Daoy (cell line): ENCODE measurements around the gene TRAPPC8. TPM values are rescaled to one million over a fixed set of nuclear protein-coding genes. Genes with fewer than 3 reads are reported as not detected.
A peak's percentile ranks its signal among the peaks of the same experiment; 100 is the strongest.
"Not testable (repeated sequence)": the region's sequence is repeated elsewhere in the genome, so short reads cannot be mapped to it uniquely, and the experiment has no call there.

Experiments used
- DNase-seq: peaks from one replicate; pipeline ENCODE4 v3.0.0-alpha.2; 2015; ENCODE audit warnings: low read depth
- total RNA-seq: library from RNA; depleted of rRNA; stranded (reverse); fragments of >200 nt; shearing (Covaris generic); gene quantifications from 2 replicates; pipeline ENCODE4 v1.2.3, GENCODE V29; 2014; rRNA removed

The TRAPPC8 gene, protein sequence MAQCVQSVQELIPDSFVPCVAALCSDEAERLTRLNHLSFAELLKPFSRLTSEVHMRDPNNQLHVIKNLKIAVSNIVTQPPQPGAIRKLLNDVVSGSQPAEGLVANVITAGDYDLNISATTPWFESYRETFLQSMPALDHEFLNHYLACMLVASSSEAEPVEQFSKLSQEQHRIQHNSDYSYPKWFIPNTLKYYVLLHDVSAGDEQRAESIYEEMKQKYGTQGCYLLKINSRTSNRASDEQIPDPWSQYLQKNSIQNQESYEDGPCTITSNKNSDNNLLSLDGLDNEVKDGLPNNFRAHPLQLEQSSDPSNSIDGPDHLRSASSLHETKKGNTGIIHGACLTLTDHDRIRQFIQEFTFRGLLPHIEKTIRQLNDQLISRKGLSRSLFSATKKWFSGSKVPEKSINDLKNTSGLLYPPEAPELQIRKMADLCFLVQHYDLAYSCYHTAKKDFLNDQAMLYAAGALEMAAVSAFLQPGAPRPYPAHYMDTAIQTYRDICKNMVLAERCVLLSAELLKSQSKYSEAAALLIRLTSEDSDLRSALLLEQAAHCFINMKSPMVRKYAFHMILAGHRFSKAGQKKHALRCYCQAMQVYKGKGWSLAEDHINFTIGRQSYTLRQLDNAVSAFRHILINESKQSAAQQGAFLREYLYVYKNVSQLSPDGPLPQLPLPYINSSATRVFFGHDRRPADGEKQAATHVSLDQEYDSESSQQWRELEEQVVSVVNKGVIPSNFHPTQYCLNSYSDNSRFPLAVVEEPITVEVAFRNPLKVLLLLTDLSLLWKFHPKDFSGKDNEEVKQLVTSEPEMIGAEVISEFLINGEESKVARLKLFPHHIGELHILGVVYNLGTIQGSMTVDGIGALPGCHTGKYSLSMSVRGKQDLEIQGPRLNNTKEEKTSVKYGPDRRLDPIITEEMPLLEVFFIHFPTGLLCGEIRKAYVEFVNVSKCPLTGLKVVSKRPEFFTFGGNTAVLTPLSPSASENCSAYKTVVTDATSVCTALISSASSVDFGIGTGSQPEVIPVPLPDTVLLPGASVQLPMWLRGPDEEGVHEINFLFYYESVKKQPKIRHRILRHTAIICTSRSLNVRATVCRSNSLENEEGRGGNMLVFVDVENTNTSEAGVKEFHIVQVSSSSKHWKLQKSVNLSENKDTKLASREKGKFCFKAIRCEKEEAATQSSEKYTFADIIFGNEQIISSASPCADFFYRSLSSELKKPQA (N-terminal part only)
- total RNA-seq = 19.3 and 23.2 TPM in 2 replicates

DNA sequence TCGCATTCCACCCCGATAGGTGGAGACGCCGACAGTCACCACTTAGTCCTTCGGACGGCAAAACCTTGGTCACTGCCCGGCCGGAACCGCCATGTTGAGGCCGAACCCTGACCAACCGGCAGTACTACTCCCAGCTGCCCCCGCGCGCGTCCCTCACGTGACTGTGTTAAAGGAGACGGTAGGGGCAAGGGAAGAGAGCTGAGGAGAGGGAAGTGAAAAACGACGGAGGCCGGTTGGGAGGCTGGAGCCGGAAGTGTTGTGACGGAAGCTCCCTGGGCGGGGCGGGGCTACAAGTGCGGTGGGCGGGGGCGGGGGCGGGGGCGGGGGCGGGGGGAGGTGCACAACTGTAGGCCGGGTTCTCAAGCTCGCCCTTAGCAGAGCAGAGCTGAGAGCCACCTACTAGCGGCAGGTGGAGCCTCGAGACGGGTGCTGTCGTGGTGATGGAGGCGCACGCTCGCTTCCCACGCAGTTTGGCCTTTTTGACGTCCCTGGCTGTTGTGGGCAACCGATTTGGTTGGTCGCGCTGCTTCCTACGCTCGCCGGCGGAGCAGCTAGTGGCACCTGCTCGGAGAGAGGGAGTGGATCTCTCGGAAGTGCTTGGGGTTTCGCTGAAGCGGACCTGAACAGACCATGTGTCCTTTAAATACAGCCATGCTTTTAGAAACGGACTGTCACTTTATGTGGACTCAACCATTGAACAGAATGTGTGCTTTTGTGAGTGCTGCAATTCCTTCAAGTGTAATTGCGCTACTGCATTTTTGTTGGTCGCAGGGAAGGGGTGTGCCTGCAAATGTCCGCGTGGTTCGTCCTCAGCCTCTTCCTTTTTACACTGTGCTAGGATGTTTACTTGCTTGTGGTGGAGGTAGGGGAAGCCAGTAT is at the start of gene TRAPPC8:
TSS of gene TRAPPC8 (minus strand) at position 130 of the 879 bp plus-strand sequence. CDS start 364 bp downstream, outside the sequence.
- DNase-seq = peak; percentile 97

DNA sequence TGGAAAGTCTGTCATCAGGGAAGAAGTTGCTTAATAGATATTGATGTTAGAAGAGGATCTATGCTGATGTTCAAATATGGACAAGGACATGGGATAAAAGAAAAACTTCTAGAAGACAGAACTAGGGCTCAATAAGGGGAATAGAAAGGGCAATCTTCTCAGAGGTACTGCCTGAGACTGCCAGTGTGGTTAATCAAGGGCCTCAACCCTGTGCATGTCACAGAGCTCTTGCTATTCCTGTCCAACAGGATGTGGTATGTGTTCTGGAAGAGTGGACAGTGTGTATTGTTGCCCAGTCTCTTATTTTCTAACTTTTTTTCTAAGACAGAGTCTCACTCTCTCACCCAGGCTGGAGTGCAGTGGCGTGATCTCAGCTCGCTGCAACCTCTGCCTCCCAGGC is 47.9 kb upstream of the TRAPPC8 start:
- no peak for DNase-seq

DNA sequence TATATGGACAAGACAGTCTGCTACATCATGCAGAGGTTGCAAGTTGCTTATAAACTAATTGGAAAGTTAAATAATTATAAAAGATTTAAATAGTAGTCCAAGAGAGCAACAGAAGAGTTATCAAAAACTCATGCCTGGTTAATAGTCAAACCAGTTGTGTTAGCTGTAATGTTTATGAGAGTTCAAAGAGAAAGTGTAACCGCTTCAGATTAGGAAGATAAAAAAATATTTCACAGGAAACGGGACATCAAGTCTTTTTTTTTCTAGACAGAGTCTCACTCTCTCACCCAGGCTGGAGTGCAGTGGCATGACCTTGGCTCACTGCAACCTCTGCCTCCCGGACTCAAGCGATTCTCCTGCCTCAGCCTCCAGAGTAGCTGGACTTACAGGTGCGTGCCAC is 41.0 kb upstream of the TRAPPC8 start:
- no peak for DNase-seq

DNA sequence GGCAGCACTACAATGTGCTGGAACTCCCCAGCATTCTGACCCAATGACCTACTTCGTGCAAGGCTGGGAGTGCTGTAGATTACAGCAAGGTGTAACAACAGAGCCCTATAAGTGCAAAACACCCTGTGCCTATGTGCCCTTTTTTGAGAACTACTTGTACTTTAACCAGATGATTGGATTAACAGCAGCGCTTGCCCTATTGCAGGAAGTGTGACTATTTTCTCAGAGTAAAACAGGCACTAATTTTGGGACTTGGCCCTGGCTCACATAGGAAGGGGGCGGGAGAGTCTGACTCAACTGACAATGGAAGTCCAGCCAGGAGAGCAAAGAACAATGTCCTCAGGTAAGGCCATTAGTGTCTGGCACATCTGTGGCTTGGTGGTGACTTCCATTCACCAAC is 40.1 kb upstream of the TRAPPC8 start:
- DNase-seq = no peak

DNA sequence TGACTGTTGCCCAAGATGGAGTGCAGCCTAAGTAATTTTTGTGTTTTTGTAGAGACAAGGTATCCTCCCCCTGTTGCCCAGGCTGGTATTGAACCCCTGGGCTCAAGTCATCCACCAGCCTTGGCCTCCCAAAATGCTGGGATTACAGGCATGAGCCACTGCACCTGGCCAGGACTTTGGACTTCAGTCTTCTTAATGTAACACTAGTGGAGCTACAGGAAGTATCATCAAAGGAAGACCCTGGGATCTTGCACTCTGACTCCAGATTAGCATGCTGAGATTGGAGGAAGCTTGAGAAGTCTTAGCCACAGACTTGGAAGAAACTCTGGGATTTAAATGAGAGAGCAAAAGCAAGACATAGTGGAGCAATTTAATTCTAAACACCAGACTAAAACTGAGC is 37.9 kb upstream of the TRAPPC8 start:
- DNase-seq = no peak

DNA sequence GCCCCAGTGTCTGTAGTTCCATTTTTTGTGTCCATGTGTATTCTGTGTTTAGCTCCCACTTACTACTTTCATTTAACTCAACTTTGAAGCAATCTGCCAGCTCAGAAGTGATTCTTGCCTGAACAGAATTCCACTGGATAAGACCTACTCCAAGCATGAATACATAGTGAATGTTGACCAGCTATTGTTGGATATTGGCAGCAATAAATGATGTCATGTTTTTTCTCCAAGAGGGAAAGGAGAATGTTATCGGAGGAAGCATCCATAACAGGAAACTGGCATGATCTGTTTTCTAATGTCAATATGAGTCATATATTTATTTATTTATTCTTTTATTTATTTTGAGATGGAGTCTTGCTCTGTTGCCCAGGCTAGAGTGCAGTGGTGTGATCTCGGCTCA is 36.8 kb upstream of the TRAPPC8 start:
- no peak for DNase-seq

DNA sequence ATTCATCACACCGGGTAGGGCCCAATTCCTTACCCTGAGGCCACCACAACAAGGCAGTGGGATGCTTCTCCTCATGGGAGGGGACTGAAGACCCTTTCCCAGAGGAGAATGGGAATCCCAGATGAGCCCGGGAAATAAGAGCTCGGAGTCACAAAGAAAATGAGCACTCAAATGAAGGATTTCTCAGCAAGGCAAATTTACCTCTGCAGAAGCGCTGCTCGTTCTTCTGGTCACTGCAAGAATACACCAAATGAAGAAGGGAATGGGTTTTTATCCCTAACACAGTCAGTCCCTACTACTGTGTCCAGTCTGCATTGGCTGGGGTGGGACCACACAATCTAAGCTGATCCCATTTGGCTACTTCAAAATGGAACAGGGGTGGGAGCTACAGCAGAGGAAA is 35.7 kb upstream of the TRAPPC8 start:
- no peak for DNase-seq

DNA sequence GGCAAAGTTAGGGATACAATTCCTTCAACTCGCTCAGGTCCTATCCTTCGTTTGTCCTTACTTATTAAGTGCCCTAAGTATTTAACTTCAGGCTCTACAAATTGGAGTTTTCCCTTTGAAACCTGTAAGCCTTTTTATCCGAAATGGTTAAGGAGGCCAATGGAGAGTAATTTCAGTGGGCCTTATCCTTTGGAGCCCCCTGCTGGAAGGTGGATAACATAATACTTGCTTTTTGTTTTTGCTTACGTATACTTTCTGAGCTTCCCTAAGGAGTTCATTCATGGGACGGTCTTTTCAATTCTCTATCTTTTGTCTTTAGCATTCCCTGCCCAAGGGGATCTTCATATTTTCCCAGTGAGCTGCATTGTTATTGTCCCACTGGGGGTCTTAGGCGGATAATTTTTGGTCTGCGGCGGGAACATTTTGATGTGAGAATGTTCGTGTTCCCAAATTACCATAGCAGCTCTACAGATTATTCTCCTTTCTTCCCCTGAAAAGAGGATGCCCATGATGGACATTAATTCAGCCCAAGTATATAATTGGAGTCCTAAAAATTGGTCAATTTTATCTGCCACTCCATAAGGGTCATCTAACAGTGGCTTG is 34.4 kb upstream of the TRAPPC8 start:
- peak; percentile 30 for DNase-seq

DNA sequence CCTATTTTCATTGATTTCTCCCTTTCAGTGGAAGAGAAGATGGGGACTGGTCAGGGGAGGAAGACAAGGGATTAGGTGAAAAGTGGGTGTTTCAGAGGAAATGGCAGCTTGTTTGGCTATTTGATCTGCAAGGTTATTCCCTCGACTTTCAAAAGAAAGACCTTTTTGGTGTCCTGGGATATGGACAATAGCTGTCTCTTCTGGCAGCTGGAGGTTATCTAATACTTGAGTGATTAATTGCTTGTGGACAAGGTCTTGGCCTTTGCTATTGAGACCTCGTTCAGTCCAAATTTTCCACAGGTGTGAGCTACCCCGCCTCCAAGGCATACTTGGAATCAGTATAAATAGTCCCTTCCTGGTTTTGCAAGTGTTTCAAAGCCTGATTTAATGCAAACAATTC is 33.3 kb upstream of the TRAPPC8 start:
- DNase-seq = no peak

DNA sequence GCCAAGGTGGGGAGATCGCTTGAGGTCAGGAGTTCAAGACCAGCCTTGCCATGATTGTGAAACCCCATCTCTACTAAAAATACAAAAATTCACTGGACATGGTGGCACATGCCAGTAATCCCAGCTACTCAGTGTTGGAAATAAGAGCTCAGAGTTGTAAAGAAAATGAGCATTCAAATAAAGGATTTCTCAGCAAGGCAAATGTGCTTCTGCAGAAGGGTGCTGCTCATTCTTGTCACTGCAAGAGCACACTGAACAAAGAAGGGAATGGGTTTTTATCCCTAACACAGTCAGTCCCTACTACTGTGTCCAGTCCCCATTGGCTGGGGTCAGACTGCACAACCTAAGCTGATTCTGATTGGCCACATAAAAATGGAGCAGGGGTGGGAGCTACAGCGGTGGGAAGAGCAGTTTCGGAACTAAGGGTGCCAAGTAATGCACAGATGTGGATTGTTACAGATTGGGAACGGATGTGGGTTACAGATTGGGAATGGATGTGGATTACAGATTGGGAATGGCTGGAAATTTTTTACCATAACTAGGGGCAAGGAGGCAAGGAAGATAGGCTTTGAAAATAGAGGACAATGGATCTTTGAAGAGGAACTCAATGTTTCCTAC is 31.1 kb upstream of the TRAPPC8 start:
- no peak for DNase-seq

DNA sequence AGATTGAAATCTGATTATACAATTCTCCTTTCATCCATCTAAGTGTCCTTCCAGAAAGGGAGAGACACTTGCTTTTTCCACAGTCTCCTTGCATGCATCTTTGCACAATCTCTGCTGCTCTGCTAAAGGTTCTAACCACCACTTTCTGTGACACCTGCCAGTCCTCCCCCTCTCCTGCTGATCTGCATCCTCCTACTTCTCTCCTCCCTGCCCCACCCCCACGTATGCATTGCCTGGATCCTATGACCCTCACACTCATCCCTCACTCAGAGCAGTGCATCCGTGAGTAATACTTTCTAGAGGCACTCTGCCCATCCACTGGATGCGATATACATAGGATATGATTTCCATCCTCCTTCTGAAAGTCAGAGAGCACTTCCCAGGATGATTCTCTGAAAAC is 27.7 kb upstream of the TRAPPC8 start:
- no peak for DNase-seq

DNA sequence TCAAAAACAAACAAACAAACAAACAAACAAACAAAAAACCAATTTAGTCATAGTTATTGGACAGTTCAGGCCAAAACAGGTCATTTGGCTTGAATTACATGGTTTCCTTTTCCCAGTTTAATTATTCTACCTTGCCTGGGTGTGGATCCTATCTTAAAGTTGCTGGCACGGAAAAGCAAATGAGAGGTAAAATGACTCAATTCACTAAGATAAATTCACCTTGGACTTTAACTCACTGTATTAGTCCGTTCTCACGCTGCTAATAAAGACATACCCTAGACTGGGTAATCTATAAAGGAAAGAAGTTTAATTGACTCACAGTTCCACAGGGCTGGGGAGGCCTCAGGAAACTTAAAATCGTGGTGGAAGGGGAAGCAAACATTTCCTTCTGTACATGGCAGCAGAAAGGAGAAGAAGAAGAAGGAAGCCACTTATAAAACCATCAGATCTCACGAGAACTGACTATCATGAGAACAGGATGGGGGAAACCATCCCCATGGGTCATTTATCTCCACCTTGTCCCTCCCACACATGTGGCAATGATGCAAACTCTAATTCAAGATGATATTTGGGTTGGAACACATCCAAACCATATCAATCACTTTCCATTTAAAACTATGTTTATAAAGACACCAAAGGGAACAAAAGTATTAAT is 22.5 kb upstream of the TRAPPC8 start:
- DNase-seq = no peak

DNA sequence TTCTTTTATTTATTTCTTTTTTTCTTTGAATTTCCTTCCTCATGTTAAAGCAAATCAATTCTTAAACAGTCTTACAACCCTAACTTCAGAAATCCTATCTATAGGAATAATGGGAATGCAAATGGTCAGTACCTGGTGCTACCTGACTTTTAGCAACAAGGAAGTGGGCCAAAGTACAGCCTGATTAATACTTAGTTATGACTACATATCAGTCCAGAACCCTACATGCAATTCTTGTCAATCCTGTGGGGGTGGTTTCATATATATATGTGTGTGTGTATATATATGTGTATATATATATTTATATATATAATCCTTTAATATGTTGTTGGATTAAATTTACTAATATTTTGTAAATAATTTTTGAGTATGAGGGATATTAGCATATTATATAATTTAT is 14.8 kb upstream of the TRAPPC8 start:
- no peak for DNase-seq

DNA sequence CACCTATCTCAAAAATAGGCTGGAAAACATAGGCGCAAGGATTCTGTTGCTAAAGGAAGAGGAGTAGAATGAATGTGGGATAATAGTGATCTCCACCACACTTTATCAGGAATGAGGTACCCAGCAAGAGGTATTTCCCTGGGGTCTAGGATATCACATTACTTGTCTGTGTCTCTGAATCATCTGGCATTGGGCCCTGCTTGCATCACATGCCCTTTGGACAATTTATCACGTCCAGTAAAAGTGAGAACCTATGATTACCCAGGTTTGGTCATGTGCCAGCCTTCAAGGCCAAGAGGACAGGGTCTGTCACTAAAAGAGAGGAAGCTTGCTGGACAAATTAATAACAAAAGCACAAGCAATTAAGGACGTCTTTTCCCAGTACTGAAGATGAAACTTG is 11.4 kb upstream of the TRAPPC8 start:
- DNase-seq = peak; percentile 65

DNA sequence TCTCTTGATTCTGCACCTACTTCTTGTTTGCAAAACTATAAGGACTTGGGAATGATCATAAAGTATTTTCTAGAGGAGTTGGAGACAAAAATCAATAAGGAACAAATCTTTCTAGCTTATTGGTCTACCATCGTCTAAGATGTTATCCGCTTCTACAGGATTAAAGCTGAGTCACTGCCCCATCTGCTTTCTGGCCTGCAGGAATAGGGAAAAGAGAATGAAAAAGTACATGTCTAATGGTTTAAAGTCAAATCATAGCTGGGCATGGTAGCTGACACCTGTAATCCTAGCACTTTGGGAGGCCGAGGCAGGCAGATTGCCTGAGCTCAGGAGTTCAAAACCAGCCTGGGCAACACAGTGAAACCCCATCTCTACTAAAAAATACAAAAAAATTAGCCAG is 10.8 kb upstream of the TRAPPC8 start:
- DNase-seq = not testable (repeated sequence)

DNA sequence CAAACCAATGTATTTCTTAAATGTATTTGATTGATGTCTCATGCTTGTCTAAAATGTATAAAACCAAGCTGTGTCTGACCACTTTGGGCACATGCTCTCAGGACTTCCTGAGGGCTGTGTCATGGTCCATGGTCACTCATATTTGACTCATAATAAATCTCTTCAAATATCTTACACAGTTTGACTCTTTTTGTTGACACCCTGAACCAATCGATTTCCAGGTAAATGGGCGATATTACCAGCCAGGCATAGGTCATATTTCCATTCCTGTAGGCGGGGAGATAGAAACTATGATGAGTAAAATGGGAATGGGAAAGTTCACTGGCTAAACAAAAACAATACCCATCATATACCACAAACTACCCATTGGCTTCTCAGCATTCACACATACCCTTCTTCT is 9.3 kb upstream of the TRAPPC8 start:
- no peak for DNase-seq

DNA sequence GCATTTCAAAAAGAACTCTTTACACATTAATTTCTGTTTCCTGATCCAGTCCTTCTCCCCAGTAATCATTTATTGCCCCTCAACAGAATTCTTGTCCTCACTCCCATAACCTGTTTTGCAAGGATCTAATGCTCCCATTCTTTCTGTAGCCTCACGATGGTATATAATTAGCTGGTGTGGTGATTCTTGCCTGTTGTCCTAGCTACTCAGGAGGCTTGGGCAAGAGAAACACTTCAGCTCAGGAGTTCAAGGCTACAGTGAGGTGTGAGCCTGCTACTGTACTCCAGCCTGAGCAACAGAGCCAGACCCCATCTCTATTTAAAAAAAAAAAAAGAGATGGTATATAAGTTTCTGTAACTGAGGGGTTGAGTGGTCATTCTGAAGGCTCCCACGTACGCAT is 7.7 kb upstream of the TRAPPC8 start:
- DNase-seq = no peak

DNA sequence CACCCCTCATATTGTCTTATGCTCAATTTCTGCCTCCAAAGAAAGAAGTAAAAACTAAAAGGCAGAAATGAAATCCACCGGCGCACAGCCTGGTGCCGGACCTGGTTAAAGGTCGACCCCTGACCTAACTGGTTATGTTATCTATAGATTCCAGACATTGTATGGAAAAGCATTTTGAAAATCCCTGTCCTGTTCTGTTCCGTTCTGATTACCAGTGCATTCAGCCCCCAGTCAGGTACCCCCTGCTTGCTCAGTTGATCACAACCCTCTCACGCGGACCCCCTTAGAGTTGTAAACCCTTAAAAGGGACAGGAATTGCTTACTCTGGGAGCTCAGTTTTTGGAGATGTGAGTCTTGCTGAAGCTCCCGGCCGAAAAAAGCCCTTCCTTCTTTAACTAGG is 5.4 kb upstream of the TRAPPC8 start:
- not testable (repeated sequence) for DNase-seq

DNA sequence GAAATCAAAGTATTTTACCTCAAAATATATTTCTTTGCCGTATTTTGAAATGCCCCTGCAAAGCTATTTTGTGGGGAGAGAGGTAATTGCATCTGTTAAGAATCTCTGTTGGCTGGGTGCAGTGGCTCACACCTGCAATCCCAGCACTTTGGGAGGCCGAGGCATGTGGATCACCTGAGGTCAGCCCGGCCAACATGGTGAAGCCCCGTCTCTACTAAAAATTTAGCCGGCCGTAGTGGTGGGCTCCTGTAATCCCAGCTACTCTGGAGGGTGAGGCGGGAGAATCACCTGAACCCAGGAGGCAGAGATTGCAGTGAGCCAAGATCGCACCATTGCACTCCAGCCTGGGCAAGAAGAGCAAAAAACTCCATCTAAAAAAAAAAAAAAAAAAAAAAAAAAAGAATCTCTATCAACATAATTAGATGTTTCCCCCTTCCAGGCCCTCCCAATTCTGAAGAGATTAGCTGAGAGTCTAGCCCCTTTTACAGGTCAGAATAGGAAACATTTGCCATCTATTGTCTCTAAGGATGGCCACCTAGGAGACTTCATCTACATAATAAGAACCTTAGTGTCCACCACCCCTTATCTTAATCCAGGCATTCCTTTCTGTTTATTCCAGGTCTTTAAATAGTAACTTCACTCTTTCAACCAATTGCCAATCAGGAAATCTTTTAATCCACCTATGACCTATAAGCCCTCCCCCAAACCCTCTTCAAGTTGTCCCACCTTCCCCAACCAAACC is 3.5 kb upstream of the TRAPPC8 start:
- no peak for DNase-seq
